Measurements from ENCODE around the gene CDCA8. TPM values are rescaled to one million over a fixed set of nuclear protein-coding genes. Genes with fewer than 3 reads are reported as not detected.
A peak's percentile ranks its signal among the peaks of the same experiment; 100 is the strongest.
"Not testable (repeated sequence)": the region's sequence is repeated elsewhere in the genome, so short reads cannot be mapped to it uniquely, and the experiment has no call there.

CDCA8 gene
- total RNA-seq, 1 donor from 2014 or later: 5.9 TPM

DNA sequence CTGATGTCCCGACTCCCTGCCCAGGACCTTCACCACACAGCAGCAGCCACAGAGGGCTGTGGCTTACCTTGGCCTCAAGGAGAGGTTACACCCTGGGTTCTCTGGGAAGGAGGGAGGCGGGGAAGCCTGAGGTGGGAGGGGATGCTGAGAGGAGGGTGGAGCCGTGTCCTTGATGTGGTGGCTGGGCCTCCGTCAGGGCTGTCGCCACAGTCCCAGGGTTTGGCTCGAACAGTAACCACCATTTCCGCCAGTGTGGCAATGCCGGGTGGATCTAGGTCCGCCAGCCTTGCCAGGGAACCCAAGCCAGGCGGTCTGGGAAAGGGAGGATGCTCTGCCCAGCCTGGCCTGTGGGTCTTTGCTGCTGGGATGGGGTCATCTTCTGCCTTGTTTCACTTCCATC is 18.4 kb upstream of the CDCA8 start:
- DNase-seq: no peak

DNA sequence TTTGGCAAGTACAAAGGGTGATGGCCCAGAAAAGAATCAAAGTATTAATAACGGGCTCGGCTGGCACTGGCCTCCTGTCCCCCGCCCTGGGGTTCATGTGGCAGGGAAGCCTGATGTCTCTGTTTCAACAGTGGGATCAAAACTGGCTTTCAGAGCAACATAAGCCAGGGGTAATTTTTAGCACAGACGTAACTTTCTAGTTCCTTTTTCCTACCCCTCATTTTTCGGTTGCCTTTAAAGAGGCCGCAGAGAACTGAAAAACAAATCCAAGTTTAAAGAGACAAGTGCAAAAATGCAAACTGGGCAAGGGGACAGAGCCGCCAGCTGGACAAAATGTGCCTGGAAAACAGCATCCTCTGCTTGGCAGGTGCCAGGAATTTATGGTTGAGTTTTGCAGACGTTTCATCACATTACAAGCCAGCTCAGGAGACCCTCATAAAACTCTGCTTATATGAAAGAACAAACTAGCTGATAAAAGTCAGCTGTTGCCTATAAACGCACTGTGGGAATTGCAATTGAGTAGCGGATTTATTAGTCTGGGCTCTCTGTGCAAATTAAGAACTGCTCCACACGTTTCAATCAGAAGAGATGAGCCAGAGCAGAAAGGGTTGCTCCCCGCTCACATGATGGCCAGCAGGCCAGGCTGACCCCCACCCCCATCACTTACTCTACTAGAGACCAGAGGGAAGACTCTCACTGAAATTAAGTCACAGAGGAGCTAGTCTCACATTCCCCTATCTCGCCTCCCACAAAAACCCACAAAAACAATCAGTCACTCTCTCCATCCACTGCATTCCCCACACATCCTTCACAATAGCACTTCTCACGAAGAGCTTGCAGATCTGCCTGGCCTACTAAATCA is 15.8 kb upstream of the CDCA8 start:
- DNase-seq: peak; percentile 74

DNA sequence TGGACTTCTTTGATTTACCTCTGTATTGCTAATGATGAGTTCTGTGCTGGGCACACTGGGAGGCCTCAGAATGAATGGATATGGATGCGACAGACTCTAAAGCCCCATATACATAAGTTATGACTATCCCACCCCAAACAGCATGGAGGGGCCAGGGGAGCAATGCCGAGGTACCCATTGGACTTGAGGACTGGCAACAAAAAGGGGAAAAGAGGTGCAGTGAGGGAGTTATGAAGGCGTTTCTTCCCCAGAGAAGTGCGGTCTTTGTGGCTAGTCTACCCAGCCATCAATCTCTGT is 15.2 kb upstream of the CDCA8 start:
- no peak for DNase-seq

DNA sequence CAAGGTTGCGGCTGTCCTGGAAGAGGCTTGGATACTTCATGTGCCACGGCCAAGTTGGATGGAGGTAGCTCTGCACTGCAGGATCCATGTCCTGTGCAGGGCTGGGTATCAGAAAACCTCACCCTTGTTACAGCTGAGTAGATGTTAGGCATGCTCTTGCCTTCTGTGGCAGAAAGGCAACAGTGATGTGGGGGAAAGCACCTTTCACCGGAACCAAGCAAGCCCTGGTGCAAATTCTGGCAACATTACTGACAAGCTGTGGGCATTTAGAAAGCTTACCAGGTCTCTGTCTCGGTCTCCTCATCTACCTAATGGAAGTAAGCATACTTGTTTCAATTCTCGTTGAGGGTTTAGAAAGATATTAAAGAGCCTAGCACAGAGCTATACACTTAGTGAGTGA is 14.5 kb upstream of the CDCA8 start:
- no peak for DNase-seq

DNA sequence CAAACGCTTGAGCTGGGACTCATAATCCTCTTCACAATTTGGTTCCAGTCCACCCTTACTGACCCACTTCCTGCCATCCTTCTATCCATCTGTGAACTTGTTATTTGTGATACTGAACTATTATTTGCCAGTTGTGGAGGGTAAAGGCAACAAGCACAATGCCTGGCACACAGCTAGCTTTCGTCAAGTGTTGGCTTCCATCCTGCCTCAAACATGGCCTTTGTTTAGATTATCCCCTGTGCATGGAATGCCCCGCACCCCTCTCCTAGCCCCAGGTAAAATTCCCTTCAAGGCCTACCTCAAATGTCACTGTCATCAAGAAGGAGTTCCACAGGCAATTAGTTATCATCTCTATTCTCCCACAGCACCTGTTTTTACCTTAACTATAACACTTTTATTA is 11.4 kb upstream of the CDCA8 start:
- no peak for DNase-seq

DNA sequence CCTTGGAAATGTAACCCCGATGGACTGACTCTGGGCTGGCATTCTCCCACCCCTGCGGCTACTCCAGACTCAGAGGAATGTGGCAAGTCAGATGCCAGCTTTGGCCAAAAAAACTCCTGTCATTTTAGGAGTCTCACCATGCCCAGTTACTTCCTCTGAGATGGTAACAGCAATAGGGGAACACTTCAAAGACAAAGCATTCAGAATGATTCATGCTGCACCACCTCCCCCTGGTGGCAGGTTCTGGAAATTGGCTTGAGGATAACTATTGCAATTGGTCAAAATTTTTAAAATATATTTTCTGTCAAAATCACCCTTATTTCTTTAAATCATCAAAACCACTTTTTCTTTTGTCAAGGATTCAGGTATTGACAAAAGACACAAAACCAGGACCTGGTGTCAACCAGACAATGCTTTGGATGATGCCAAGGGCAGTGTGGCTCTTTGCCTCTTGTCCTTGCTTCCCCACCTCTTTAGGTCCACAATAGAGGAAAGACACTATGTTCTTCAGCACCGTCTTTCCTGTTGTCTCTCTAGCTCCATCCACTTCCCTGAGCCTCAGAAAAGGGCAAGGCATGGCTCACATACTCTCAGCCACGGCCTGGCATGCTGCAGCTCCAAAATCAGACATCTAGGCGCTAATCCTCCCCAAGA is 9.9 kb upstream of the CDCA8 start:
- DNase-seq: peak; percentile 87

DNA sequence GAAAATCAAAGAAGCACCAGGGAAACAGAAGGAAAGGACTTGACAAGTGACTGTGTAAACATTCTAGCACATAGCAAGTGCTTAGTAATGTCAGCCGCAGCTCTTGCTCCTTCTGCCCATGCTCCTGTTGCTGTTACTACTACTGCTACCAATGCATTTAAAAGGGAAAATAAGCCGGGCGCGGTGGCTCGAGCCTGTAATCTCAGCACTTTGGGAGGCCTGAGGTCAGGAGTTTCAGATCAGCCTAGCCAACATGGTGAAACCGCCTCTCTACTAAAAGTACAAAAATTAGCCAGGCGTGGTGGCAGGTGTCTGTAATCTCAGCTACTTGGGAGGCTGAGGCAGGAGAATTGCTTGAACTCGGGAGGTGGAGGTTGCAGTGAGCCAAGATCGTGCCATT is 8.1 kb upstream of the CDCA8 start:
- not testable (repeated sequence) for DNase-seq

DNA sequence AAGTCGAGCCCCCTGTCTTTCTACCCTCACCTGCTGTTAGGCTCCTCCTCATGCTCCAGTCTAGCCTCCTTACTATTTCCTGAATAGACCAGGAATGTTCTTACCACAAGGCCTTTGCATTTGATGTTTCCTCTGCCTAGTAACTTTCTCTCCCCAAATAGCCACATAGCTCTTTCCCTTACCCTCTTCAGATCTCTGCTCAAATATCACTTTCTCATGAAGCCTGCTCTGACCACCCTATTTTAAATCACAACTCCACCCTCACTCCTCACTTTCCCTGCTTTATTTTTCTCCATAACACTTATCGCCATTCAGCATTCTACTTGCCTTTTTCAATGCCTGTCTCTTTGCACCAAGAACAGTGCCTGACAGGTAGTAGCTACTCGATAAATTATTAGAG is 6.6 kb upstream of the CDCA8 start:
- DNase-seq: no peak

DNA sequence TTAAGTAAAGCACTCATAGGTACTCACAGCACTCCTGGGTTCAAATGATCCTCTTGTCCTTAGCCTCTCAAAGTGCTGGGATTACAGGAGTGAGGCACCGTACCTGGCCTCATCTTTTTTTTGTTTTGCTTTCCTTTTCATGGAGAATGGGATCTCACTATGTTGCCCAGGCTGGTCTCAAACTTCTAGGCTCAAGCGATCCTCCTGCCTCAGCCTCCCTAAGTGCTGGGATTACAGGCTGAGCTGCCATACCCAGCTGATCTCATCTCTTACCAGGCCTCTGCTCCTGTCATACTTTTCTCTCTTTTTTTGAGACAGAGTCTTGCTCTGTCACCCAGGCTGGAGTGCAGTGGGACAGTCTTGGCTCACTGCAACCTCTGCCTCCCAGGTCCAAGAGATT is 4.6 kb upstream of the CDCA8 start:
- not testable (repeated sequence) for DNase-seq

DNA sequence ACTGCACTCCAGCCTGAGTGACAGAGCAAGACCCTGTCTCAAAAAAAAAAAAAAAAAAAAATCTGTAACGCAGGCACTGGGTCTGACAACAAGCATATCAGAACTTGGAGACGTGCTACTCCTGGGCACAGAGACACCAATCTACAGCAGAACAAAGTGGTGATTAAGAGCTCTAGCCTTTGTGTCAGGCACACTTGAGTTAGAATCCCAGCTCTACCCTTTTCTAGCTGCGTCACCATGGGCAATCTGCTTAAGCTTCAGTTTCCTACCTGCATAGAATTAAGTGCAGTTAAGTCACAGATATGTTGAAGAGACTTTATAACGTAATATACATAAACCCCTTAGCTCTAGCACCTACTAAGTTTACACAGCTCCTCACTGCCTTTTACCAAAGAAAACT is 3.4 kb upstream of the CDCA8 start:
- DNase-seq: no peak

DNA sequence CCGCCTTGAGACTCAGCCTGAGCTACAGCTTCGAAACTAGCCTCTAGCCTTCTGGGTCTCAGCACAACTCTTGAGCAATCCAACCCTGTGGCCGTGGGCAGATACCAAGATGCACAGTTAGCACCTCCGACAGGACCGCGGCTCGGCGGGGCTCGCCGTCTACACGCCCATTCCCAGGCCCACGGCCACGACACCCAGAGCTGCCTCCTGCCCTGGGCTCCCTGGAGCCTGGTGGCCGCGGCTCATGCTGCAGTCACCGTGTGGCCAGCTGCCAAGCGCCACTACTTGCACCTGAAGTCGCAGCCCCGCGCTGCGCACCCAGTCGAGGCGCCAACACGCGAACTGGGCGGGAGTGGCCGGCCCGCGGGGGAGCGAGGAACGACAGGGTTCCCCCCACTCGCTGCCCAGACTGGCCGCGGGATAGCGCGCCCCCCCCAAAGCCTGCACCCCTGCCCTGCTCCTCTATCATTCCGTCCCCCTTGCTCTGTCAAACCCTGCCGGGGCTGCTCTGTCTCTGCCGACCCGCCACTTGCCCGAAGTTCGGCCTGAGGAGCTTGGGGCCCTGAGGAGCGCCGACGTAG is 729 bp upstream of the CDCA8 start:
- DNase-seq: no peak

DNA sequence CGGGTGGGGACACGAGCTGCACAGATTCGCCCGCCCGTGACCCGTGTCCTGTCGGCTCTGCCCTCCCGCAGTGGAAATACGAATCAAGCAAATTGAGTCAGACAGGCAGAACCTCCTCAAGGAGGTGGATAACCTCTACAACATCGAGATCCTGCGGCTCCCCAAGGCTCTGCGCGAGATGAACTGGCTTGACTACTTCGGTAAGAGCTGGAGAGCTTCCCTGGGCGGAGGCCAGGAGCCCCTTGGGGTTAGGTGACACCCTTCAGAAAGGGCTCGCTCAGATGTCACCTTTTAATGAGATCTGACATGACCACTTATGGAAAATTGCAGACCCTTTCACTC is 489 bp downstream of the CDCA8 start:
- no peak for DNase-seq

DNA sequence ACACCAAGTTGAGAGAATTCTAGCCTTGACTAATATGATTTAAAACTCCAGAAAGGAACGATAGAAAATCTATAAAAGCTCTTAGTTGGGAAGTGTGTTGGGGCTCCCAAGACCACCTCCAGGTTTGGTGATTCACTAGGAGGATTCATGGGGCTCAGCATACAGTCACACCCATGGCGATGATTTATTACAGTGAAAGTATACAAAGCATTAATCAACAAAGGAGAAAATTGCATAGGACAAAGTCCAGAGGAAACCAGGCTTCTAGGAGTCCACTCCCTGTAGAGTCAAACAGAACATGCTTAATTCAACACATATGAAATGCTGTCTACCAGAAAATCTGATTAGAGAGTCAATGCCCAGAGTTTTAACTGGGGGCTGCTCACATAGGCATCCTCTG is 4.8 kb downstream of the CDCA8 start:
- DNase-seq: no peak

DNA sequence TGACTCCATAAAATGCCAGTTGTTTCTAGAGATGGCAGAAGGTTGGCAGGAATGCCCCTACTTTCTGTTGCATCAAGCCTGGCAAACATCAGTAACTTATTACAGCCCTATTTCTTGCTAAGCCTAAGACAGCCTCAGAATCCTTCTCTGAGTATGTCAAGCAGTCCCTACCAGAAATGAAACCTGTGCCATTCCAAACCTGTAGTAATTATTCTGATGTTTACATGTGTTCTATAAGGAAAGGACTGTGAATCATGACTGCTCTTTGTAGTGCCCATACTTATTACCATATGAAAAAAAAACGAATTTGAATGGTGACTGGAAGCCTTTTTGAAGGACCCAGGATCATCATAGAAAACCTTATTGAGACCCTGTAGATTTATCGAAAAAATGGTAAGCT is 5.4 kb downstream of the CDCA8 start:
- DNase-seq: no peak

DNA sequence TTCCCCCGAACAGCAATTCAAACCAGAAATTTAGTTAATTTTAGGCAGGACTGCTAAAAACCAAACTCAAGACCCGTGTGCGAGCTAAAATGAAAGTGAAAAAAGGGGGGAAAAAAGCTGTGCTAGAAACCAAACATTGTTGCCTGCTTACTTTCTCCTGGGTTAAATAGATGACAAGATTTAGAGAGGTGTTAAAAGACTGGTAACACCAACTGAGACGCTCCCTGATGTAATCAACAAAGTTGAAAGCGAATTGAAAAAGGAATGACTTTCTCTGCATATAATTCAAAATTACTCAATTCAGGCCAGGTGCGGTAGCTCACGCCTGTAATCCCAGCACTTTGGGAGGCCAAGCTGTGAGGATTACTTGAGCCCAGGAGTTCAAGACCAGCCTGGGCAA is 6.8 kb downstream of the CDCA8 start:
- no peak for DNase-seq

DNA sequence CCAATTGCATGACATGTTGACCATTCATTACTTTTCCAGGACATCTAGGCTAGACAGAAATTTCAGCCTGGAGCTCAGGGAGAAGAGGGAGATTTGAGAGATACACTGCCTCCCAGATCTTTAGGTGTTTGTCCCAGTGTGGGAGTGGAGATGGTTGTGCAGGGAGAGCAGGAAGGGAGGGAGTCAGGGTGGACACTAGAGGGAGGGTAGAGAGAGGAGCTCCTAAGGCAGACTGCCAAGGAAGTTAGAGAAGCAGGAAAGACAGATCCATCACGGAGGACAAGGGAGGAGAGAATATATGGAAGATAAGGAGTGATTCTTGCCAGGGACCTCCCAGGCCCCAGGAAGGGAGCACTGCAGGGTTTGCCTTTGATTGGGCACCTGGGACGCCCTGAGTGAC is 8.7 kb downstream of the CDCA8 start:
- DNase-seq: no peak

DNA sequence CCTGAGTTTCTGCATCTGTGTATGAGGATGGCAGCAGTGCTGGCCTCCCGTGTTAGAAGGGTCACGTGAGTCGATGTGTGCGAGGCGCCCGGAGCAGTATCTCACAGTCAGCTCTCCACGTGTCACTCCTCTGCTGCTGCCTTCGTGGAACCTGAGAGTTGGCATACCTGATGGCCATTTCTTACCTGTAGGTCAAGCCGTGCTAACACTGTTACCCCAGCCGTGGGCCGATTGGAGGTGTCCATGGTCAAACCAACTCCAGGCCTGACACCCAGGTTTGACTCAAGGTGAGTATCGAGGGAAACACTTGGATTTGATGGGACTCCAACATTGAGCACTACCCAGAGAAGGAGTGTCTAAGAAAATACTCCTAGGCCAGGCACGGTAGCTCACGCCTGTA is 10.7 kb downstream of the CDCA8 start:
- no peak for DNase-seq

DNA sequence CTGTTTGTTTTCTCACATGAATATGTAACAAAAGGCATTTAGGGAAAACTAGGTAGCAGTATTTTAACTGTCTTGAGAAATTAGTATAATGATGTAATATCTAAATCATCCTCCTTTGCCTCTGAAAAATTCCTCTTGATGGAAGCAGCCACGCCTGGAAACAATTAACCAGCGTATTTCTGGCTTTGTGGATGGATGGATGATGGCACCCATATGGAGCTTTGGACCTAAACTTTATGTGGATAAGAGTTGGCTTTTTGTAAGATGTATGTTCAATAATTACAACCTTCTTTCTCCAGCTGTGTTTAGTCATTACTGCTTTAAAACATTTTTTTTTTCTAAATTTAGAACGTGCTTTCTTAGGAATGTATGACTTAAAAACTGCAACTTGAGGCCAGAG is 12.7 kb downstream of the CDCA8 start:
- peak; percentile 55 for DNase-seq

DNA sequence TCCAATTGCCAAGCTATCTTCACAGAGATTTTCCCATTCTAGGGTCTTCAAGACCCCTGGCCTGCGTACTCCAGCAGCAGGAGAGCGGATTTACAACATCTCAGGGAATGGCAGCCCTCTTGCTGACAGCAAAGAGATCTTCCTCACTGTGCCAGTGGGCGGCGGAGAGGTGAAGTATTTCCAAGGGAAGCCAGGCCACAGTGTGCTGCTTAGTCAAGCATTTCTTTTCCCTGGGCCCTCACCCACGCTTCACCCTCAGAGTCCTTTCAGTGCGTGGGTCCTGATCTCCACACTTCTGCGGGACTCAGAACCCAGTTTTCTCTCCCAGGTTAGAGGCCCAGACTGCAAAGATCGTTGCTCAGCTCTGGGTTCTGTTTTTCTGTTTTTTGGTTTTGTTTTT is 13.1 kb downstream of the CDCA8 start:
- DNase-seq: no peak

DNA sequence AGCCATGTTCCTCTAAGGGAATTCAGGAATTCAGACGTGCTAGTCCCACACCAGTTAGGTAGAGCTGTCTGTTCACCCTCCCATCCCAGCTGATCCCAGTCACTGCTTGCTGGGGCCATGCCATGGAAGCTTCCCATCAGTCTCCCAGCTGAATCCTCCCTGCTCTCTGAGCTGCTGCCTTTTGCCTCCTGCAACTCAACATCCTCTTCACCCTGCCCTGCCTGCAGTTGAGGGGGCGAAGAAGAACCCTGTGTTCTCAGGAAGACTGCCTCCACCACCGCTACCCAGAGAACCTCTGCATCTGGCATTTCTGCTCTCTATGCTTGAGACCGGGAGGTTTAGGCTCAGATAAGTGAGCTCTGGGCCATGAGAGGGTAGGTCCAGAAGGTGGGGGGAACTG is 16.2 kb downstream of the CDCA8 start:
- no peak for DNase-seq

DNA sequence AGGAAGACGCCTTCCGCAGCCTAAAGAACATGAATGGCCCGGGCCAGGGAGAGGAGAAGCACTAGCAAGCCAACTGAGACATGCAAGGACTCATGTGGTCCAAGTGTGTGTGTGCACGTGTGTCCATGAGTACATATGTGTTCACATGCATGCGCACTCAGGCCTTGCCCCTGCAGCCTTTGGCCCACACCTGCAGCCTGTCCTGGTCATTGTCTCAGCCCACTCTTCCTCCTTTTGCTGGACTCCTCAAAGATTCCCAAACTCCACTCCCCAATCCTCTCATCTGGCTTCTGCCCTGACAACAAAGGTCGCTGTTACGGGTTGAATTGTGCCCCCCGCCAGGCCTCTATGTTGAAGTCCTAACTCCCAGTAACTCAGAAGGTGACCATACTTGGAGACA is 21.9 kb downstream of the CDCA8 start:
- no peak for DNase-seq

DNA sequence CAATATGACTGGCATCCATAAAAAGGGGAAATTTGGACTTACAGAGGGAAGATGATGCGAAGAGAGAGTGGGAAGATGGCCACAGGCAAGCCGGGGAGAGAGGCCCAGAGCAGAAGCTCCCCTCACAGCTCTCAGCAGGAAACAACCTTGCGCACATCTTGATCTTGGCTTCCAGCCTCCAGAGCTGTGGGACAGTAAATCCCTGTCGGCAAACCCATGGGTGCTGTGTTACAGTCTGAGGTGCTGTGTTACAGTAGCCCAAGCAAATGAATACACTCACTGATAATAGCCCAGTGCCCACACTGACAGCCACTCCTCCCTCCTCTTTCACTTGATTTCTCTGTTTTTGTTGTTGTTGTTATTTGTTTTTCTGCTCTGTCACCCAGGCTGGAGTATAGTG is 22.4 kb downstream of the CDCA8 start:
- DNase-seq: no peak

DNA sequence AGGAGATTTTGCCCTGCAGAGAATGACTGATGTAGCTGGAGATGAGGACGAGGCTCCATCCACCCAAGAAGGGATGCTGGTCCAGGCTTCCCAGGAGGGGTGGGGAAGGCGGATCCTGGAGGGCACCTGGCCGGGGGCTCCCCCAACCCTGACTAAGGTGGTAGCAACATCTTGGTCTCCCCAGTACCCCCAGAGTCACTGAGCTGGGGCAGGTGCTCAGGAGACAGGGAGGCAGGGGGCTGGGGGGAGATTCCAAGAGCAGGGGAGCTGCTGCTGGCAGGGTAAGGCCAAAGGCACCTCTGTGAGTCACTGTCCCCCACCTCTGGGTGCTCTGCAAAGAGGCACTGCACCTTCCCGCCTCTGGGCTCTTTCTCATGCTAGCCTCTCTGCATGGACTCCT is 24.0 kb downstream of the CDCA8 start:
- DNase-seq: no peak

DNA sequence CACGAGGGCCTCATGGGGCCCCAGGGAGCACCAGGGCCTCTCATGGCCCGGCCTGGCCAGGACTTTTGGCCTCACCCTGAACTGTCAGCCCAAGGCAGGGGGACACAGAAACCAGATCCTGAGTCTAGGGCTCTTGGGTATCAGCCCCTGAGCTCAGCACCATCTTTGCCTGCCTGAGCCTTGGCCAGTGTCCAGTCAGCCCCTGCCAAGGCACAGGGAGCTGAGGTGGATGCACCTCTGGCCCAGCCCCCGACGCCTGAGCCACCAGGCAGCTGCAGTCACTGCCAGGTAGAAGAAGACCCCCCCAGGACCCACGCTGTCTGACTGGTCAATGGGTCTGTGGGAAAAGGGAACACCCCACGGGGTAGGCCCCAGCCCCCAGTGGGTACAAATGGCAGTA is 25.3 kb downstream of the CDCA8 start:
- DNase-seq: no peak
